Endothelial cell (in vitro differentiated cells): Measurements from ENCODE around the gene HYDIN. TPM values are rescaled to one million over a fixed set of nuclear protein-coding genes. Genes with fewer than 3 reads are reported as not detected.

Experiments used
- DNase-seq: peaks from one replicate; pipeline ENCODE4 v3.0.0; 2021; ENCODE audit warnings: low spot score
- H3K27ac Mint-ChIP-seq: one replicate; pipeline ENCODE4 v1.8.0; 2021; ENCODE audit warnings: mixed read lengths, inconsistent platforms; ENCODE audit not compliant: unreplicated experiment
- H3K27me3 Mint-ChIP-seq: one replicate; pipeline ENCODE4 v1.8.0; 2021; ENCODE audit warnings: mild to moderate bottlenecking, moderate library complexity, mixed read lengths, inconsistent platforms; ENCODE audit not compliant: unreplicated experiment
- H3K36me3 Mint-ChIP-seq: one replicate; pipeline ENCODE4 v1.8.0; 2021; ENCODE audit warnings: mild to moderate bottlenecking, low read depth, mixed read lengths, inconsistent platforms; ENCODE audit not compliant: unreplicated experiment
- H3K4me1 Mint-ChIP-seq: one replicate; pipeline ENCODE4 v1.8.0; 2021; ENCODE audit warnings: mild to moderate bottlenecking, mixed read lengths, inconsistent platforms; ENCODE audit not compliant: unreplicated experiment
- H3K4me3 Mint-ChIP-seq: one replicate; pipeline ENCODE4 v1.8.0; 2021; ENCODE audit warnings: mild to moderate bottlenecking, mixed read lengths, inconsistent platforms; ENCODE audit not compliant: unreplicated experiment
- H3K9me3 Mint-ChIP-seq: one replicate; pipeline ENCODE4 v1.8.0; 2021; ENCODE audit warnings: mixed read lengths, inconsistent platforms; ENCODE audit not compliant: unreplicated experiment
- total RNA-seq: library from RNA; stranded (reverse); fragmentation: NEBNext Ultra II Directional; extraction: Animal tissue kit (Norgen Biotek cat#: 25700); gene quantifications from one replicate; pipeline ENCODE4 v1.2.1, GENCODE V29; 2021; ENCODE audit not compliant: unreplicated experiment
- TF ChIP-seq, protein P1 (sequence below): fragments of 200-600 bp; sonication (generic); IDR thresholded peaks from one replicate; pipeline ENCODE4 v1.5.0; 2021; ENCODE audit warnings: antibody characterized with exemption; ENCODE audit not compliant: unreplicated experiment

Gene HYDIN
- total RNA-seq, 1 donor from 2014 or later: 2.5 TPM

DNA sequence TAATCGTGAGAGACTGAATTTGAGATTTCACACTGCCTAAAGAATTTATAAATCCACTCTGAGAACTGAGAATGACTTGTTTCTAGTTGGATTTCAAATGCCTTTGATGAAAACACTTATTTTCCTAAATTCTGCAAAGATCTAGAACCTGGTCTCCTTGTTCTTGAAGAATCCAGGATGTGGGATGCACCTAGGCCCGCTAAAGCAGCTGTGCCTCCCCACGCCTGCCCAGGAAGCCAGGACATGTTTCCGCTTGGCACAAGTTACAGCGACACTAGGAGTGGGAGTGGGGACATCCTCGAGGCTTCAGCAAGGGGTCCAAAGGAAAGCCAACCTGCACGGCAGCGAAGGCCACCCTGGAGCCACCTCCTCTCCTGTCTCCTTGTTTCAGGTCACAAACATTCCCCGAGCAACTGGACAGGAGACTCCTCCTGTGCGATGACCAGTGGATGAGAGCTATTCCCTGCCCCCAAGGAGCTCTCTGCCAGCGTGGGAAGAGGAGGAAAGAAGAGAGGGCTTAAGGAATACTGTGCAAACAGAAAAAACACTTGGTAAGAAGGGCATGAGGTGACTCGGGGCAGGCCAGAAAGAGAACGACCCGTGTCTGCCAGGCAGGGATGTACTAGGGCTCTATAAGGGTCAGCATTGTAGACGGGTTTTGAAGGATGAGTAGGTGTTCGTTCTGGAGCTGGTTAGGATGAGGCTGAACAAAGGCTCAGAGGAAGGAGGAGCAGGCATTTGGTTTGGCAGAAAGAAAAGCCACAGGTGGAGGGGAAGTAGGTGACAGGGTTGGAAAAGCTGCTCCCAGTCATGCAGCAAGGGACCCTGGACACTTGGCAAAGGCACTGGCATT, 440.7 kb downstream of the HYDIN start:
- Mint-ChIP-seq H3K9me3 (no peaks in the 10 kb centered on the region), H3K4me3 (no peak overlapping the region), H3K4me1 (peaks cover 35% of the 10 kb centered on the region), H3K27ac (peak overlapping the region; percentile 58), H3K27me3 (peaks cover 21% of the 10 kb centered on the region), H3K36me3 (peaks cover 9% of the 10 kb centered on the region)
- TF ChIP-seq, protein P1, sequence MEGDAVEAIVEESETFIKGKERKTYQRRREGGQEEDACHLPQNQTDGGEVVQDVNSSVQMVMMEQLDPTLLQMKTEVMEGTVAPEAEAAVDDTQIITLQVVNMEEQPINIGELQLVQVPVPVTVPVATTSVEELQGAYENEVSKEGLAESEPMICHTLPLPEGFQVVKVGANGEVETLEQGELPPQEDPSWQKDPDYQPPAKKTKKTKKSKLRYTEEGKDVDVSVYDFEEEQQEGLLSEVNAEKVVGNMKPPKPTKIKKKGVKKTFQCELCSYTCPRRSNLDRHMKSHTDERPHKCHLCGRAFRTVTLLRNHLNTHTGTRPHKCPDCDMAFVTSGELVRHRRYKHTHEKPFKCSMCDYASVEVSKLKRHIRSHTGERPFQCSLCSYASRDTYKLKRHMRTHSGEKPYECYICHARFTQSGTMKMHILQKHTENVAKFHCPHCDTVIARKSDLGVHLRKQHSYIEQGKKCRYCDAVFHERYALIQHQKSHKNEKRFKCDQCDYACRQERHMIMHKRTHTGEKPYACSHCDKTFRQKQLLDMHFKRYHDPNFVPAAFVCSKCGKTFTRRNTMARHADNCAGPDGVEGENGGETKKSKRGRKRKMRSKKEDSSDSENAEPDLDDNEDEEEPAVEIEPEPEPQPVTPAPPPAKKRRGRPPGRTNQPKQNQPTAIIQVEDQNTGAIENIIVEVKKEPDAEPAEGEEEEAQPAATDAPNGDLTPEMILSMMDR: no peak
- DNase-seq: no peak

DNA sequence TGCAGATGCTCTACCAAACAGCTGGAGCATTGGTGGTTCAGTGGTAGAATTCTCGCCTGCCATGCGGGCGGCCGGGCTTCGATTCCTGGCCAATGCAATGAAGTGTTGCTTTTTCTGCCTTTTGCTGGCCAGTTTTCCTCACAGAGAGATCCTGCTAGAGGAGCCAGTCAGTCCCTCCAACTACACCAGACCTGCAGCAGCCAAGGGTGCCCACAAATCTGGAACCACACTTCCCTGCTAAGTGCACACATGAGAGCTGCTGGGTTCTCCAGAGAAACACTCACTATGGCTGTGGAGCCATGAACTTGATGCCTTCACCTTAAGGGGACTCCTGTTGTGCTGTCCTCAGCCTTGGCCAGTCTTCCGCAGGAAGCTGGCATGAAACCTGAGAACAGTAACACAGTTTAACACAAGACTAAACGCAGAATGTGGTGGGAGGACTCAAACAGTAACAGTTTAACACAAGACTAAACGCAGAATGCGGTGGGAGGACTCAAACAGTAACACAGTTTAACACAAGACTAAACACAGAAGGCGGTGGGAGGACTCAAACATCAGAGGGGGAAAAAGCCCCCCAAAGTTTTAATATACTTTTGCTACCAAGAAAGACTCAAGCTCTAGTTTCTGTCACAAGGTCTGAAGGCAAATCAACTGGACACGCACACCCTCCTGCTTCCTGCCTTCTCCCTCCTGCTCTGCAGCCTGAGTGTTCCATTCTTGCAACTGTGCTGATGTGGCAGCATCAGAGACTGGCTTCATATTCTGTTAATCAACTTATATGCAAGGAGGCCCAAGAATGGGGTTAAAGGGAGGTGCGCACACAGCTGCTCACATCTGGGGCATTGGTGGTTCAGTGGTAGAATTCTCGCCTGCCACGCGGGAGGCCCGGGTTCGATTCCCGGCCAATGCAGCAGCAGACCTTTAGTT, 441.6 kb downstream of the HYDIN start:
- Mint-ChIP-seq H3K4me1 (peaks cover 41% of the 10 kb centered on the region), H3K9me3 (no peaks in the 10 kb centered on the region), H3K36me3 (peaks cover 18% of the 10 kb centered on the region), H3K4me3 (no peak overlapping the region), H3K27ac (no peak overlapping the region), H3K27me3 (peaks cover 21% of the 10 kb centered on the region)
- DNase-seq: no peak
- TF ChIP-seq, protein P1: no peak

DNA sequence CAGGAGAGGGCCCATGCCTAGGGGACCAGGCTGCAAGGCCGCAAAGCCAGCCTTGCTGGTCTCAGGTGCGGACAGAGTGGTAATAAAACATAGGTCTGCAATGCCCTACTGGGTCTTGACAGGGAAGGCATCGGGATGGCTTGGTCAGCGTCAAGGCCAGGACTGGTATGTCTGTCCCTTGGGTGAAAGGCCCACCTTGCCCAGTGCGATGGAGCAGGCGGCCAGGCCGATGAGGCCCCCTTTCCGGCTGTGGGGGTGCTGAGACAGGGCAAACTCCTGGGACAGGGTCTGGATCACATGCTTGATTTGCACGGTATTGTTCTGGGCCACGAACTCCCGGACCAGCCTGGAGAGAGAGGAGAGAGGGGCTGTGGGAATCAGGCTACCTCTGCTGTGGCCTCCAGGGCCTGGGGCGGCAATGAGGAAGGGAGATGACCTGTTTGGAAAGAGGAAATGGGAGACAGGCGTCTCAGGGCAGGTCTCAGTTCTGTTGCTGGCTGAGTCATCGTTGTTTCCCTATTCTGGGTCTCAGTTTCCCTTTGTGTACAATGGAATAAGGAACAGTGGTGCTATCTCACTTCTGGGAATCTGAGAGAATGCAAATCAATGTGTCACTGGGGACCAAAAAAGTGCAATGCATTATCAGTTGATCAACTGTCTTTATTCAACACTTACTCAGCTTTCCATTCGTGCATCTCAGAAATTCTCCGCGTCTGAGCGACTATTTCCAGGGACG, 444.3 kb downstream of the HYDIN start:
- no peak overlapping the region for H3K4me3 Mint-ChIP-seq
- no peak overlapping the region for H3K27ac Mint-ChIP-seq
- H3K4me1 Mint-ChIP-seq: peaks cover 52% of the 10 kb centered on the region
- DNase-seq: no peak
- H3K9me3 Mint-ChIP-seq: no peaks in the 10 kb centered on the region
- H3K36me3 Mint-ChIP-seq: peaks cover 43% of the 10 kb centered on the region
- TF ChIP-seq, protein P1: no peak
- peaks cover 18% of the 10 kb centered on the region for H3K27me3 Mint-ChIP-seq

DNA sequence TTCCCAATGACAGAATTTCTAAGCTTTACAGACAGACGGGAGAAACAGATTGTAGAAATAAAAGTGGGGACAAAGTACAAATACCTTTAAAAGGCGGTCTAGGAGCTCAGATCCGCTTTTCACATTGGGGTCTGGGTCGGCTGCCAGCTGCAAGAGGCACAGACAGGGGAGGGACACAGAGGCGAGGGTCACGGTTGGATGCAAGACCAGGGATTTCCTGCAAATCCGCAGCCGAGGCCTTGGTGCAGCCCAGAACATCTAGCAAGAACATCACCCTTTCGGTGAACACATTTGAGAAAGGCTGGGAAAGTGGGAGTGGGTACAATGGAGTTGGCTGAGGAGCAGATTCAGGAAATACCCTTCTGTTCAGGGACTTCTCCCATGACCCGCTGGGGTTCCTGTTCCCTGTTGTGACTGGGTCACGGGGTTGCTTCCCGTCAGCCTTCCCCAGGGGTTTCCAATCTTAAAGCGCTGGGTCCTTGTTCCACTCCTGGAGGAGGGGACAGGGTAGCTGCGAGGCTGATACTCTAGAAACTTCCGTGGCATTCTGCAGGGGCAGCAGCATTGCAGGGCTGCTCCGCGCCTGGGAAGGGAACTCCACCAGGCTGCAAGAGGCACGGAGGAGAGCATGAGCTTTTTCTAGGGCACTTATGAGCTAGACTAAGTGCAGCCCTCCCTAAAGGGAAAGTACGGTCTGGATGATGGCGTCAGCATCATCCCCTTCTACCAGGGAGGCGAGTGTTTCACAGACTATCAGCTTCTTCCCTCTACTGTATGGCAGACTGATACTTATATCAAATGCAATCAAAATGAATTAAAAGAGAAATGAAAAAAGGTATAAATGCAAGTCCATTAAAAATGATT, 445.6 kb downstream of the HYDIN start:
- Mint-ChIP-seq H3K9me3 (no peaks in the 10 kb centered on the region), H3K36me3 (peaks cover 50% of the 10 kb centered on the region)

More for the DNA sequence above, 445.6 kb downstream of the HYDIN start:
- Mint-ChIP-seq H3K27ac (peak overlapping the region; percentile 68), H3K4me1 (peaks cover 40% of the 10 kb centered on the region), H3K27me3 (peaks cover 11% of the 10 kb centered on the region), H3K4me3 (peak overlapping the region; percentile 38)
- TF ChIP-seq, protein P1: no peak
- DNase-seq: no peak
